GM18519 (cell line): ENCODE measurements around the gene TFPI.

Experiments used
- ATAC-seq: cut with Tn5 transposase; IDR thresholded peaks from one replicate; pipeline ENCODE4 v1.9.1; 2021; ENCODE audit warnings: mild to moderate bottlenecking, moderate library complexity; ENCODE audit not compliant: unreplicated experiment, low FRiP score

The TFPI gene

GRCh38 chr2:187509667-187510417 lies 44.4 kb downstream of the TFPI start:
- ATAC-seq: no peak

- ATAC-seq: no peak
These were observed 47.8 kb downstream of the TFPI start for GRCh38 chr2:187506416-187506815.

- ATAC-seq: no peak
These were observed 49.1 kb downstream of the TFPI start for GRCh38 chr2:187505065-187505672.

- no peak for ATAC-seq
These were observed 49.8 kb downstream of the TFPI start for GRCh38 chr2:187504312-187504921.

GRCh38 chr2:187503700-187504099 lies 50.5 kb downstream of the TFPI start:
- ATAC-seq: no peak

- no peak for ATAC-seq
These were observed 51.8 kb downstream of the TFPI start for GRCh38 chr2:187502467-187502866.

GRCh38 chr2:187500585-187501359 lies 53.5 kb downstream of the TFPI start:
- ATAC-seq: no peak

- ATAC-seq: peak; percentile 97
These were observed 54.2 kb downstream of the TFPI start for GRCh38 chr2:187499941-187500532.

GRCh38 chr2:187497858-187498463 lies 56.3 kb downstream of the TFPI start:
- ATAC-seq: no peak

- no peak for ATAC-seq
These were observed 57.1 kb downstream of the TFPI start for GRCh38 chr2:187497140-187497539.

GRCh38 chr2:187495324-187495723 lies 58.9 kb downstream of the TFPI start:
- no peak for ATAC-seq

GRCh38 chr2:187493877-187494568 lies 60.2 kb downstream of the TFPI start:
- ATAC-seq: no peak

- no peak for ATAC-seq
These were observed 61.1 kb downstream of the TFPI start for GRCh38 chr2:187493180-187493579.

- ATAC-seq: no peak
These were observed 68.0 kb downstream of the TFPI start for GRCh38 chr2:187486241-187486640.

GRCh38 chr2:187485523-187485922 lies 68.7 kb downstream of the TFPI start:
- no peak for ATAC-seq

GRCh38 chr2:187483537-187483936 lies 70.7 kb downstream of the TFPI start:
- ATAC-seq: no peak

GRCh38 chr2:187482796-187483195 lies 71.4 kb downstream of the TFPI start:
- peak; percentile 71 for ATAC-seq

GRCh38 chr2:187481543-187481942 lies 72.7 kb downstream of the TFPI start:
- no peak for ATAC-seq

- no peak for ATAC-seq
These were observed 75.5 kb downstream of the TFPI start for GRCh38 chr2:187478719-187479118.

GRCh38 chr2:187477051-187477450 lies 77.2 kb downstream of the TFPI start:
- no peak for ATAC-seq
